GM12873 (cell line): Measurements from ENCODE around the gene PDSS1.

Source experiments
- TF ChIP-seq, protein P1 (sequence below): IDR thresholded peaks from 2 replicates; pipeline ENCODE4 v1.5.1; 2012; ENCODE audit warnings: low read depth, mild to moderate bottlenecking, moderate library complexity, low read length, control low read depth; ENCODE audit not compliant: insufficient read depth; ENCODE audit errors: missing control alignments

The PDSS1 gene

DNA sequence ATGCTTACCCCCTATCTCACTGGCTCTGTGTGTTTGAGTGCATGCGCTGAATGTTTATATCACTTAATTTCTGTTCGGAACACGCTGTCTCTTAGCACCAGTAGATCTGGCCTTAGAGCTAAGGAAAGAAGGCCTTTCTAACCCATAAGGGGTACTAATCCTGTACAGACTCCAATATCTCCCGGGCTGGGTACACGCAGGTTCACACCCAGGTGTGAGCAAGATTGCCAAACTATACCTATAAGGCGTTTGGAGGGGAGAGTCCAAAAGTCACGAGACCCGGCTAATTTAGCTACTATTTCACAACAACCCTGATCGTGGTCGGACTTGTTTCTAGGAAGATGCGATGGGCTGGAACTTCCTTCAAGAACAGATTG lies 727 bp upstream of the PDSS1 start:
- TF ChIP-seq, protein P1, sequence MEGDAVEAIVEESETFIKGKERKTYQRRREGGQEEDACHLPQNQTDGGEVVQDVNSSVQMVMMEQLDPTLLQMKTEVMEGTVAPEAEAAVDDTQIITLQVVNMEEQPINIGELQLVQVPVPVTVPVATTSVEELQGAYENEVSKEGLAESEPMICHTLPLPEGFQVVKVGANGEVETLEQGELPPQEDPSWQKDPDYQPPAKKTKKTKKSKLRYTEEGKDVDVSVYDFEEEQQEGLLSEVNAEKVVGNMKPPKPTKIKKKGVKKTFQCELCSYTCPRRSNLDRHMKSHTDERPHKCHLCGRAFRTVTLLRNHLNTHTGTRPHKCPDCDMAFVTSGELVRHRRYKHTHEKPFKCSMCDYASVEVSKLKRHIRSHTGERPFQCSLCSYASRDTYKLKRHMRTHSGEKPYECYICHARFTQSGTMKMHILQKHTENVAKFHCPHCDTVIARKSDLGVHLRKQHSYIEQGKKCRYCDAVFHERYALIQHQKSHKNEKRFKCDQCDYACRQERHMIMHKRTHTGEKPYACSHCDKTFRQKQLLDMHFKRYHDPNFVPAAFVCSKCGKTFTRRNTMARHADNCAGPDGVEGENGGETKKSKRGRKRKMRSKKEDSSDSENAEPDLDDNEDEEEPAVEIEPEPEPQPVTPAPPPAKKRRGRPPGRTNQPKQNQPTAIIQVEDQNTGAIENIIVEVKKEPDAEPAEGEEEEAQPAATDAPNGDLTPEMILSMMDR, result no peak

DNA sequence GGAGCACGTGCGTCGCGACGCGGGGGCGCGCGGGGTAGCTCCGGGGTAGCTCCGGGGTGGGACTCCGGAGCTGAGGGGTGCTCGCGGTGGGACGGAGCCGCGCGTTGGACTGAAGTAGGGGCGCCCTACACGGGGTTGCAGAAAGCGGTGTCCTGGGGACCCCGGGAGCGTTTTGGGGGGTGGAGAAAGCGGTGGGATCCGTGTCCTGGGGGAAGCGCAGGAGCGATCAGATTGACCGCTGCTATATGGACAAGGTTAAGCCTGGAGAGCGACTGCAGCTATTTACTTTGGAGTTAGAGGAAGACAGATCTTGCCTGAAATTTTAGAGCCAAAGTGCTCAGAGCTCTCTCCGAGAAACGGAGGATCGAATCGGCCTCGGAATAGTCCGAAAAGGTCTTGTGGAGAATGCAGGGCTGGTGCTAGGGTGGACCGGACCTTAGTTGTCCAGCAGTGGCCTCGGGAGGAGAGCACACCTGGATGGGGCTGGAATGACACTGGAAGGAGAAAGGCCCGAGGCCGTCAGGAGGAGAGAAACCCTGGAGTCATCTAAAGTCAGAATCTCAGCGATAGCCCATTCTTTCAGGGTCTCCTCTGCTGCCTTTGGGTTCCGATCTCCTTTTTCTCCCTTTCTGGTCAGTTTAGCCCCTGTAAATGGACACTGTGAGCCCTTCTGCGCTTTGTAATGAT lies 564 bp downstream of the PDSS1 start:
- TF ChIP-seq, protein P1, result no peak

DNA sequence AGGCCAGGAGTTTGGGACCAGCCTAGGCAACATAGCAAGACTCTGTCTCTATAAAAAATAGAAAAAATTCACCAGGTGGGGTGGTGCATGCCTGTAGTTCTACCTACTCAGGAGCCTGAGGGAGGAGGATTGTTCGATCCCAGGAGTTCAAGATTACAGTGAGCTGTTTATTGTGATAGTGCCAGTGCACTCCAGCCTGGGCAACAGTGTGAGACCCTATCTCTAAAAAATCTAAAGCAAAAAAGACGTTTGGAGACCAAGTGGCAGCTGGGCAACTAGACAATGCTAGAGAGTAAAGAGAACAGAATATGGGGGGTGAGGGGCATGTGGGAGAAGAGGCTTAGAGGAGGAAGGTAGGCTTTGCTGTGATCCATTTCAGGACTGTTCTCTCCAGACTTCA lies 1.4 kb downstream of the PDSS1 start:
- TF ChIP-seq, protein P1, result no peak

DNA sequence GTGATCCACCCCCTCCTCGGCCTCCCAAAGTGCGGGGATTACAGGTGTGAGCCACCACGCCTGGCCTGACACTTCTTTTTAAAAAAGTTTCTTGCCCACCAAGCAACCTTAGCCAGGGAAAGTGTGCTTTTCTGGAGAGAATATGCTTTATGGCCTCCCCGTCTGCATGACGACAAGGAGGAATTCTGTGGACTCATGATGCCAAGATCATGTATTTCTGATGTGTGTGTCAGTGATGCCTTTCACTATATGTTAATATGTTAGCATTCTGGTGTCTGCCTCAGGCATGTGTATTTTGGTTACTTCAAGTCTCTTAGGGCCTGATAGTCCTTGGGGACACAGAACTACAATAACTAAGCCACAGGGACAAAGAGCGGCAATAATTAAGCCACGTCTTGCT lies 2.1 kb downstream of the PDSS1 start:
- TF ChIP-seq, protein P1, result no peak

DNA sequence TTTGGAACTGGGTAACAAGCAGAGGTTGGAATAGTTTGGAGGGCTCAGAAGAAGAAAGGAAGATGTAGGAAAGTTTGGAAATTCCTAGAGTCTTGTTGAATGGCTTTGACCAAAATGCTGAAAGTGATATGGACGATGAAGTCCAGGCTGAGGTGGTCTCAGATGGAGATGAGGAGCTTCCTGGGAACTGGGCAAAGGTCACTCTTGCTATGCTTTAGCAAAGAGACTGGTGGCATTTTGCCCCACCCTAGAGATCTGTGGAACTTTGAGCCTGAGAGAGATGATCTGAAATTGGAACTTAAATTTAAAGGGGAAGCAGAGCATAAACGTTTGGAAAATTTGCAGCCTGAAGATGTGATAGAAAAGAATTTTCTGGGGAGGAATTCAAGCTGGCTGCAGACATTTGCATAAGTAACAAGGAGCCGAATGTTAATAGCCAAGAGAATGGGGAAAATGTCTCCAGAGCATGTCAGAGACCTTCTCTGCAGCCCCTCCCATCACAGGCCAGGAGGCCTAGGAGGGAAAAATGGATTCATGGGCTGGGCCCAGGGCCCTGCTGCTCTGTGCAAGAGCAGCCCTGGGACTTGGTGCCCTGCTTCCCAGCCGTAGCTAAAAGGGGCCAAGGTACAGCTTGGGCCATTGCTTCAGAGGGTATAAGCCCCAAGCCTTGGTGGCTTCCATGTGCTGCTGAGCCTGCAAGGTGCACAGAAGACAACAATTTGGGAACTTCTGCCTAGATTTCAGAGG lies 3.6 kb downstream of the PDSS1 start:
- TF ChIP-seq, protein P1, result no peak

DNA sequence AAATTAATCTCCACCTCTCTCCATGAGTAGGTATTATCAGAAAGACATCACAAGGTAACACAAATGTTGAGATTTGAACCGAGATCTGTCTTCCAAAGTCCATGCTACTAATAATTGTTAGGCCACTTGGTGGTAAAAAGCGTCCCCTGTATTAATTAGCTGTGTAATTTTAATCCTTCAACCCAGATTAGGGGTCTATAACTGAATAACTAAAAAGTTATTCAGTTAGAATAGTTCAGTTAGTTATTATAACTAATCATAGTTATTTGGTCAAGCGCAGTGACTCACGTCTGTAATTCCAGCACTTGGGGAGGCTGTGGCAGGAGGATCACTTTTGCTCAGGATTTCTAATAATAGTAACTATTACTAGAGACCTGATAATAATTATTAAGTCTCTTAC lies 5.6 kb downstream of the PDSS1 start:
- TF ChIP-seq, protein P1, result no peak

DNA sequence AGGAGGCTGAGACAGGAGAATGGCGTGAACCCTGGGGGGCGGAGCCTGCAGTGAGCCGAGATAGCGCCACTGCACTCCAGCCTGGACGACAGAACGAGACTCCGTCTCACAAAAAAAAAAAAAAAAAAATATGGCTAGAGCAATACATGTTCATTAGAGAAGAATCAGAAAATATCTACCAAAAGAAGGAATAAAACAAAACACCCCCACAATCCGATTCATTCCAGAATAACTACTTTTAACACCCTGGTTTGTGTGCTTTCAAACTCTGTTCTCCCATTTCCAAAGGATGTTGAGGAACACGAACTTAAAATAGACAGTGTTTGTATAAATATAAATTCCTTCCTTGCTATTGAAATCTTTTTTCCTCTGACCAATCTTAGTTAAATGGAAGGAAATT lies 6.5 kb downstream of the PDSS1 start:
- TF ChIP-seq, protein P1, result no peak
